Liver (tissue), 9 donors: Measurements from ENCODE around the gene MARCHF2. TPM values are rescaled to one million over a fixed set of nuclear protein-coding genes. Genes with fewer than 3 reads are reported as not detected.
A peak's percentile ranks its signal among the peaks of the same experiment; 100 is the strongest.

ENCODE experiments used
- DNase-seq: peaks from one replicate; pipeline ENCODE4 v3.0.0-alpha.2; 2017; ENCODE audit warnings: low spot score
- H3K27ac ChIP-seq, 2 donors: one replicate each; pipeline ENCODE4 v1.7.0; 2013; ENCODE audit warnings: inconsistent platforms in 2 of 2, low read length in 2 of 2, control low read depth in 1 of 2, low read depth in 1 of 2, mild to moderate bottlenecking in 1 of 2
- H3K27me3 ChIP-seq, 4 donors: one replicate each; pipeline versions ENCODE4 v1.6.1 to v1.7.0; 2013; ENCODE audit warnings: low read length in 3 of 4, inconsistent platforms in 1 of 4, mild to moderate bottlenecking in 1 of 4, moderate library complexity in 1 of 4; ENCODE audit not compliant: control insufficient read depth in 4 of 4, insufficient read depth in 4 of 4
- H3K36me3 ChIP-seq, 4 donors: one replicate each; pipeline versions ENCODE4 v1.6.1 to v1.7.0; 2013; ENCODE audit warnings: low read length in 3 of 4, mild to moderate bottlenecking in 3 of 4, low read depth in 1 of 4, moderate library complexity in 1 of 4; ENCODE audit not compliant: control insufficient read depth in 4 of 4, insufficient read depth in 3 of 4
- H3K4me1 ChIP-seq, 4 donors: one replicate each; pipeline versions ENCODE4 v1.6.1 to v1.7.0; 2013; ENCODE audit warnings: low read length in 3 of 4, mild to moderate bottlenecking in 3 of 4, moderate library complexity in 1 of 4; ENCODE audit not compliant: control insufficient read depth in 4 of 4, insufficient read depth in 4 of 4
- H3K4me3 ChIP-seq, 3 donors: one replicate each; pipeline versions ENCODE4 v1.6.1 to v1.7.0; 2013; ENCODE audit warnings: low read length in 3 of 3, control low read depth in 1 of 3, low read depth in 1 of 3, mild to moderate bottlenecking in 1 of 3
- H3K9ac ChIP-seq, 2 donors: one replicate each; pipeline ENCODE4 v1.7.0; 2013; ENCODE audit warnings: low read length in 2 of 2, mild to moderate bottlenecking in 2 of 2, moderate library complexity in 2 of 2, control low read depth in 1 of 2, low read depth in 1 of 2
- H3K9me3 ChIP-seq, 4 donors: one replicate each; pipeline versions ENCODE4 v1.6.1 to v1.7.0; 2013; ENCODE audit warnings: low read length in 3 of 4; ENCODE audit not compliant: control insufficient read depth in 4 of 4
- ATF3 ChIP-seq: IDR thresholded peaks from 2 replicates; pipeline ENCODE4 v1.6.1; 2016; ENCODE audit warnings: antibody characterized with exemption
- CTCF ChIP-seq: fragments of 150-350 bp; IDR thresholded peaks from 2 replicates; pipeline ENCODE4 v1.5.1; 2017; ENCODE audit warnings: improper control_type of control experiment, low read depth, low read length; ENCODE audit not compliant: missing input control
- EGR1 ChIP-seq, 2 donors: IDR thresholded peaks; 2 replicates each; pipeline ENCODE4 v1.6.1; 2016 to 2018; ENCODE audit warnings: antibody characterized with exemption in 2 of 2, low read depth in 2 of 2
- FOXA1 ChIP-seq: IDR thresholded peaks from 2 replicates; pipeline ENCODE4 v1.6.1; 2016; ENCODE audit warnings: antibody characterized with exemption
- FOXA2 ChIP-seq: IDR thresholded peaks from 2 replicates; pipeline ENCODE4 v1.6.1; 2016; ENCODE audit warnings: antibody characterized with exemption
- GABPA ChIP-seq, 2 donors: IDR thresholded peaks in 1 of 2; conservative IDR thresholded peaks in 1 of 2; 2 replicates each; pipeline ENCODE4 v1.6.1; 2016; ENCODE audit warnings: antibody characterized with exemption in 2 of 2, mild to moderate bottlenecking in 1 of 2, moderate library complexity in 1 of 2
- HNF4A ChIP-seq, 2 donors: conservative IDR thresholded peaks; 2 replicates each; pipeline ENCODE4 v1.6.1; 2016; ENCODE audit warnings: antibody characterized with exemption in 2 of 2, mild to moderate bottlenecking in 2 of 2
- HNF4G ChIP-seq: IDR thresholded peaks from 2 replicates; pipeline ENCODE4 v1.6.1; 2016; ENCODE audit warnings: antibody characterized with exemption
- JUND ChIP-seq, 2 donors: IDR thresholded peaks; 2 replicates each; pipeline ENCODE4 v1.6.1; 2016; ENCODE audit warnings: antibody characterized with exemption in 2 of 2
- MAX ChIP-seq: IDR thresholded peaks from 2 replicates; pipeline ENCODE4 v1.6.1; 2016; ENCODE audit warnings: antibody characterized with exemption
- NR2F2 ChIP-seq: IDR thresholded peaks from 2 replicates; pipeline ENCODE4 v1.6.1; 2016; ENCODE audit warnings: antibody characterized with exemption
- RAD21 ChIP-seq, 2 donors: IDR thresholded peaks; 2 replicates each; pipeline ENCODE4 v1.6.1; 2016; ENCODE audit warnings: antibody characterized with exemption in 2 of 2, mild to moderate bottlenecking in 2 of 2
- REST ChIP-seq: IDR thresholded peaks from 2 replicates; pipeline ENCODE4 v1.6.1; 2016; ENCODE audit warnings: antibody characterized with exemption, mild to moderate bottlenecking
- RXRA ChIP-seq, 2 donors: IDR thresholded peaks; 2 replicates each; pipeline ENCODE4 v1.6.1; 2017 to 2018; ENCODE audit warnings: antibody characterized with exemption in 2 of 2, mild to moderate bottlenecking in 1 of 2
- SP1 ChIP-seq: IDR thresholded peaks from 2 replicates; pipeline ENCODE4 v1.6.1; 2018; ENCODE audit warnings: antibody characterized with exemption, mild to moderate bottlenecking
- TAF1 ChIP-seq: conservative IDR thresholded peaks from 2 replicates; pipeline ENCODE4 v1.6.1; 2016; ENCODE audit warnings: antibody characterized with exemption, mild to moderate bottlenecking
- YY1 ChIP-seq: IDR thresholded peaks from 2 replicates; pipeline ENCODE4 v1.6.1; 2016; ENCODE audit warnings: antibody characterized with exemption, mild to moderate bottlenecking
- ZBTB33 ChIP-seq: IDR thresholded peaks from 2 replicates; pipeline ENCODE4 v1.6.1; 2016; ENCODE audit warnings: antibody characterized with exemption
- WGBS: extraction: QIAGEN DNeasy Blood & Tissue Kit; methylation state at CpG from one replicate; pipeline ENCODE4 v1.1.7; 2013; 5-methylcytosine and 5-hydroxymethylcytosine counted together
- polyA plus RNA-seq, 2 donors: library from polyadenylated mRNA; stranded (reverse) in 1 of 2; unstranded in 1 of 2; fragments of 200-250 nt in 1 of 2; fragments of >200 nt in 1 of 2; fragmentation: Nextera tagmentation in 1 of 2; extraction: Ambion mirVana in 1 of 2; gene quantifications; one replicate each; pipeline versions ENCODE4 v1.2.1 to v1.2.3, GENCODE V29; 2013 to 2015
- total RNA-seq, 2 donors: library from RNA; depleted of rRNA; stranded (reverse); fragments of >200 nt; gene quantifications; one replicate each; pipeline ENCODE4 v1.2.3, GENCODE V29; 2014
- donor health status: healthy.
- donor health status: healthy.
- donor health status: healthy.
- donor health status: healthy.
- donor health status: healthy.

Gene MARCHF2
- total and polyA plus RNA-seq, 4 donors, result 21.6 to 89.5 (median 58.8) TPM

GRCh38 chr19:8388612-8388958 lies 24.5 kb upstream of the MARCHF2 start:
- Histone ChIP-seq H3K4me3 (peak overlapping the region in 1 of 3 donors; percentile 56), H3K9me3 (no peaks in the 10 kb centered on the region), H3K27me3 (no peaks in the 10 kb centered on the region), H3K4me1 (peaks cover 13 to 36% (median 27%) of the 10 kb centered on the region in 4 donors), H3K36me3 (peaks cover 0 to 3% (median 0%) of the 10 kb centered on the region in 4 donors), H3K9ac (peak overlapping the region in 1 of 2 donors; percentile 80), H3K27ac (peak overlapping the region; percentile 95 to 100)
- WGBS, result 24% methylated on average over 2 of the region's 2 CpGs
- no peak for TF ChIP-seq JUND (IDR thresholded peaks at IDR 0.05)
- no peak for TF ChIP-seq FOXA2
- no peak for TF ChIP-seq ATF3
- no peak for TF ChIP-seq CTCF
- TF ChIP-seq RXRA (IDR thresholded peaks at IDR 0.05), result no peak
- TF ChIP-seq RAD21 (IDR thresholded peaks at IDR 0.05), result no peak
- TF ChIP-seq NR2F2, result no peak
- no peak for TF ChIP-seq SP1
- no peak for TF ChIP-seq TAF1
- TF ChIP-seq EGR1 (IDR thresholded peaks at IDR 0.05; ENCODE audit: low read depth in 2 of 2), result no peak
- no peak for TF ChIP-seq FOXA1
- no peak for TF ChIP-seq MAX
- no peak for TF ChIP-seq HNF4A (conservative IDR thresholded peaks at IDR 0.05)
- no peak for TF ChIP-seq HNF4G
- TF ChIP-seq ZBTB33, result no peak
- no peak for TF ChIP-seq YY1
- TF ChIP-seq GABPA (IDR thresholded peaks at IDR 0.05 in 1 of 2, conservative IDR thresholded peaks at IDR 0.05 in 1 of 2), result no peak
- TF ChIP-seq REST, result no peak
- DNase-seq, result no peak
